ENCODE data around the gene PRR5. TPM values are rescaled to one million over a fixed set of nuclear protein-coding genes. Genes with fewer than 3 reads are reported as not detected.

Gene PRR5
- total RNA-seq, 1 experiment from 2014 or later = 26.9 TPM

DNA sequence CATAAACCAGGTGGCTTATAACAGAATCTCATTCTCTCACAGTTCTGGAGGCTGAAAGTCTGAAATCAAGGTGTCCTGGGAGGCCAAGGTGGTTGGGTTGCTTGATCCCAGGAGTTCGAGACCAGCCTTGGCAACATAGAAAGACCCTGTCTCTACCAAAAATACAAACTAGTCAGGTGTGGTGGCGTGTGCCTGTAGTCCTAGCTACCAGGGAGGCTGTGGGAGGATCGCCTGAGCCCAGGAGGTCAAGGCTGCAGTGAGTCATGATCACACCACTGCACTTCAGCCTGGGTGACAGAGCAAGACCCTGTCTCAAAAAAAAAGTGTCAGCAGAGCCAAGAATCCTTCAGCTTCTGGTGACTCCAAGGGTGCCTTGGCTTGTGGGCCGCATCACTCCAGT lies 8.9 kb upstream of the PRR5 start:
- intact Hi-C loops (cut with micrococcal nuclease) = no loop called here

More for the DNA sequence above, 8.9 kb upstream of the PRR5 start:
- no peak for TF ChIP-seq SRF (IDR thresholded peaks at IDR 0.05; ENCODE audit: low read depth)
- no peak for TF ChIP-seq TCF7L2 (IDR thresholded peaks at IDR 0.05; ENCODE audit: borderline replicate concordance, extremely low read depth, insufficient read depth, insufficient read length)
- no peak for TF ChIP-seq ZFX (IDR thresholded peaks at IDR 0.05)
- no peak for TF ChIP-seq EZH2phosphoT487 (IDR thresholded peaks at IDR 0.05; ENCODE audit: borderline replicate concordance)
- no peak for TF ChIP-seq POLR2A (IDR thresholded peaks at IDR 0.05; ENCODE audit: borderline replicate concordance, extremely low read depth, insufficient read depth, insufficient read length)
- no peak for TF ChIP-seq ATF3 (IDR thresholded peaks at IDR 0.05)
- no peak for TF ChIP-seq YY1 (IDR thresholded peaks at IDR 0.05; ENCODE audit: extremely low read depth, insufficient replicate concordance, low read depth, low read length)
- TF ChIP-seq SIN3A (IDR thresholded peaks at IDR 0.05; ENCODE audit: low read depth) = no peak
- TF ChIP-seq POLR2AphosphoS5 (IDR thresholded peaks at IDR 0.05; ENCODE audit: low read depth, low read length) = no peak
- TF ChIP-seq CEBPB (IDR thresholded peaks at IDR 0.05; ENCODE audit: low read depth) = no peak
- TF ChIP-seq, protein P1, sequence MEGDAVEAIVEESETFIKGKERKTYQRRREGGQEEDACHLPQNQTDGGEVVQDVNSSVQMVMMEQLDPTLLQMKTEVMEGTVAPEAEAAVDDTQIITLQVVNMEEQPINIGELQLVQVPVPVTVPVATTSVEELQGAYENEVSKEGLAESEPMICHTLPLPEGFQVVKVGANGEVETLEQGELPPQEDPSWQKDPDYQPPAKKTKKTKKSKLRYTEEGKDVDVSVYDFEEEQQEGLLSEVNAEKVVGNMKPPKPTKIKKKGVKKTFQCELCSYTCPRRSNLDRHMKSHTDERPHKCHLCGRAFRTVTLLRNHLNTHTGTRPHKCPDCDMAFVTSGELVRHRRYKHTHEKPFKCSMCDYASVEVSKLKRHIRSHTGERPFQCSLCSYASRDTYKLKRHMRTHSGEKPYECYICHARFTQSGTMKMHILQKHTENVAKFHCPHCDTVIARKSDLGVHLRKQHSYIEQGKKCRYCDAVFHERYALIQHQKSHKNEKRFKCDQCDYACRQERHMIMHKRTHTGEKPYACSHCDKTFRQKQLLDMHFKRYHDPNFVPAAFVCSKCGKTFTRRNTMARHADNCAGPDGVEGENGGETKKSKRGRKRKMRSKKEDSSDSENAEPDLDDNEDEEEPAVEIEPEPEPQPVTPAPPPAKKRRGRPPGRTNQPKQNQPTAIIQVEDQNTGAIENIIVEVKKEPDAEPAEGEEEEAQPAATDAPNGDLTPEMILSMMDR (IDR thresholded peaks at IDR 0.05 in 2 of 3, conservative IDR thresholded peaks at IDR 0.05 in 1 of 3; ENCODE audit: borderline replicate concordance in 1 of 3, insufficient read depth in 1 of 3, low read depth in 2 of 3, low read length in 2 of 3) = no peak
- no peak for TF ChIP-seq EGR1 (IDR thresholded peaks at IDR 0.05; ENCODE audit: low read depth)
- DNase-seq (ENCODE audit: low read depth, low spot score) (no peak), ATAC-seq (no peak)
- H3K36me3 ChIP-seq (ENCODE audit: control insufficient read depth in 1 of 2, insufficient read depth in 2 of 2, low read length in 2 of 2) = no peaks in the 10 kb centered on the region
- no TSS peak for BruUV-seq (replicated peaks)
- H3K4me1 ChIP-seq (ENCODE audit: control insufficient read depth in 1 of 2, insufficient read depth in 2 of 2, low read length in 2 of 2) = peaks cover 25 to 49% of the 10 kb centered on the region in 2 experiments
- H3K9ac ChIP-seq (ENCODE audit: low read length) = no peak overlapping the region
- no peaks in the 10 kb centered on the region for H3K79me2 ChIP-seq (ENCODE audit: insufficient read depth, low read length)
- H3K4me2 ChIP-seq (ENCODE audit: low read length) = no peak overlapping the region; the same call in 1 of the 2 replicates
- H3K4me3 ChIP-seq (replicated peaks in 1 of 2; ENCODE audit: low read depth in 1 of 2, low read length in 2 of 2) = no peak overlapping the region
- POLR2A ChIA-PET = no interaction called here
- no peaks in the 10 kb centered on the region for H3K9me3 ChIP-seq (ENCODE audit: control insufficient read depth in 1 of 2, insufficient read depth in 1 of 2, low read depth in 1 of 2, low read length in 2 of 2)
- no peaks in the 10 kb centered on the region for H3K9me2 ChIP-seq (ENCODE audit: insufficient read depth)
- H3K27me3 ChIP-seq (ENCODE audit: insufficient read depth, low read length) = no peaks in the 10 kb centered on the region
- RAD21 ChIA-PET (ENCODE audit: low non-redundant PET in 1 of 2, low total read pairs in 2 of 2, uncharacterized antibody in 2 of 2, unreplicated experiment in 2 of 2) = no interaction called here
- H4K20me1 ChIP-seq (ENCODE audit: insufficient read depth) = no peaks in the 10 kb centered on the region
- CTCF ChIA-PET = interaction anchor here (1.2 kb wide), 1 partner anchor 8 kb away, joined by 4 read pairs; no protein-coding TSS in a partner anchor
- H2AFZ ChIP-seq (ENCODE audit: low read depth, low read length, poor library complexity, severe bottlenecking) = no peak overlapping the region
- no peak overlapping the region for H3K27ac ChIP-seq (ENCODE audit: low read depth, low read length)
